Parathyroid adenoma (tissue), 2 donors: ENCODE results near the gene UNC50.

ENCODE experiments used
- H2AFZ ChIP-seq: fragments of 300-600 bp; sonication (generic); one replicate; pipeline ENCODE4 v1.7.0; 2017; ENCODE audit warnings: antibody characterized with exemption, mild to moderate bottlenecking
- H3K27ac ChIP-seq: fragments of 300-600 bp; sonication (generic); one replicate; pipeline ENCODE4 v1.7.0; 2017
- H3K27me3 ChIP-seq: fragments of 300-600 bp; sonication (generic); one replicate; pipeline ENCODE4 v1.7.0; 2017; ENCODE audit warnings: low read length; ENCODE audit not compliant: control insufficient read depth, insufficient read depth
- H3K36me3 ChIP-seq: fragments of 300-600 bp; sonication (generic); one replicate; pipeline ENCODE4 v1.7.0; 2017; ENCODE audit warnings: low read length; ENCODE audit not compliant: control insufficient read depth, insufficient read depth
- H3K4me1 ChIP-seq: fragments of 300-600 bp; sonication (generic); one replicate; pipeline ENCODE4 v1.7.0; 2017; ENCODE audit warnings: control low read depth
- H3K4me2 ChIP-seq: fragments of 300-600 bp; sonication (generic); one replicate; pipeline ENCODE4 v1.7.0; 2017; ENCODE audit warnings: low read length
- H3K4me3 ChIP-seq: fragments of 300-600 bp; sonication (generic); one replicate; pipeline ENCODE4 v1.7.0; 2017; ENCODE audit warnings: low read depth, low read length
- H3K79me2 ChIP-seq: fragments of 300-600 bp; sonication (generic); one replicate; pipeline ENCODE4 v1.7.0; 2017; ENCODE audit warnings: control low read depth
- H3K9ac ChIP-seq: fragments of 300-600 bp; sonication (generic); one replicate; pipeline ENCODE4 v1.7.0; 2017; ENCODE audit warnings: mild to moderate bottlenecking
- H3K9me3 ChIP-seq: fragments of 300-600 bp; sonication (generic); one replicate; pipeline ENCODE4 v1.7.0; 2017; ENCODE audit warnings: low read length; ENCODE audit not compliant: control insufficient read depth
- CTCF ChIP-seq: fragments of 300-600 bp; sonication (generic); IDR thresholded peaks from one replicate; pipeline ENCODE4 v1.7.0; 2017; ENCODE audit warnings: antibody characterized with exemption, mild to moderate bottlenecking
- donor health status: primary hyperparathyroidism.

Gene UNC50

GRCh38 chr2:98561018-98561417 lies 47.4 kb upstream of the UNC50 start:
- no peaks in the 10 kb centered on the region for H3K36me3 ChIP-seq
- no peaks in the 10 kb centered on the region for H3K79me2 ChIP-seq
- peaks cover 10% of the 10 kb centered on the region for H3K4me1 ChIP-seq
- H2AFZ ChIP-seq: no peak overlapping the region
- no peak overlapping the region for H3K27ac ChIP-seq
- TF ChIP-seq CTCF: no peak
- H3K27me3 ChIP-seq: no peaks in the 10 kb centered on the region
- no peak overlapping the region for H3K9ac ChIP-seq
- no peak overlapping the region for H3K4me2 ChIP-seq
- no peaks in the 10 kb centered on the region for H3K9me3 ChIP-seq
- H3K4me3 ChIP-seq: no peak overlapping the region

- Histone ChIP-seq H3K36me3 (no peaks in the 10 kb centered on the region), H3K27ac (no peak overlapping the region), H3K9ac (no peak overlapping the region), H3K9me3 (no peaks in the 10 kb centered on the region), H3K4me3 (no peak overlapping the region), H3K4me1 (peaks cover 10% of the 10 kb centered on the region), H3K79me2 (no peaks in the 10 kb centered on the region), H2AFZ (no peak overlapping the region), H3K4me2 (no peak overlapping the region), H3K27me3 (no peaks in the 10 kb centered on the region)
- TF ChIP-seq CTCF: no peak
These were observed 46.3 kb upstream of the UNC50 start for GRCh38 chr2:98561902-98562695.

- no peak overlapping the region for H3K27ac ChIP-seq
- no peak overlapping the region for H3K4me3 ChIP-seq
- no peaks in the 10 kb centered on the region for H3K9me3 ChIP-seq
- H3K4me2 ChIP-seq: peak overlapping the region; percentile 8
- H3K36me3 ChIP-seq: no peaks in the 10 kb centered on the region
- H3K9ac ChIP-seq: no peak overlapping the region
- H2AFZ ChIP-seq: no peak overlapping the region
- TF ChIP-seq CTCF: no peak
- peaks cover 10% of the 10 kb centered on the region for H3K4me1 ChIP-seq
- H3K79me2 ChIP-seq: no peaks in the 10 kb centered on the region
- H3K27me3 ChIP-seq: no peaks in the 10 kb centered on the region
These were observed 45.0 kb upstream of the UNC50 start for GRCh38 chr2:98563394-98563793.

- Histone ChIP-seq H3K9me3 (no peaks in the 10 kb centered on the region), H3K36me3 (no peaks in the 10 kb centered on the region), H3K4me3 (no peak overlapping the region), H3K4me1 (peaks cover 8% of the 10 kb centered on the region), H3K27me3 (no peaks in the 10 kb centered on the region), H3K4me2 (no peak overlapping the region), H3K79me2 (no peaks in the 10 kb centered on the region), H2AFZ (no peak overlapping the region), H3K9ac (no peak overlapping the region), H3K27ac (no peak overlapping the region)
- no peak for TF ChIP-seq CTCF
These were observed 43.8 kb upstream of the UNC50 start for GRCh38 chr2:98564541-98565132.
